Loucy (cell line): ENCODE results near the gene SGO1.

Source experiments
- CTCF ChIP-seq: fragments of 200-600 bp; sonication (generic); conservative IDR thresholded peaks from 2 replicates; pipeline ENCODE4 v1.5.1; 2014; ENCODE audit warnings: mild to moderate bottlenecking, antibody characterized with exemption, low read length
- EZH2phosphoT487 ChIP-seq: fragments of 200-600 bp; IDR thresholded peaks from 2 replicates; pipeline ENCODE4 v1.6.1; 2018; ENCODE audit warnings: antibody characterized with exemption, mild to moderate bottlenecking, moderate library complexity, borderline replicate concordance

- no peak for TF ChIP-seq CTCF
- no peak for TF ChIP-seq EZH2phosphoT487
Observed at GRCh38 chr3:20215636-20216035, 29.6 kb upstream of the SGO1 start.
